Sigmoid colon (tissue), 4 donors: ENCODE measurements around the gene VAMP5.

Experiments
- CTCF ChIP-seq, 4 experiments: fragments of 450-650 bp in 3 of 4; fragments of 200-600 bp in 1 of 4; IDR thresholded peaks; one replicate each; pipeline ENCODE4 v1.5.1; 2016 to 2019; ENCODE audit warnings: antibody characterized with exemption in 4 of 4, mild to moderate bottlenecking in 3 of 4, moderate library complexity in 2 of 4
- POLR2A ChIP-seq, 2 donors: fragments of 450-650 bp; IDR thresholded peaks; one replicate each; pipeline ENCODE4 v1.6.1; 2016; ENCODE audit warnings: antibody characterized with exemption in 2 of 2, mild to moderate bottlenecking in 2 of 2, moderate library complexity in 2 of 2
- POLR2AphosphoS5 ChIP-seq, 4 donors: sonication (generic); formaldehyde crosslinking; IDR thresholded peaks; one replicate each; pipeline ENCODE4 v1.6.1; 2017; ENCODE audit warnings: antibody characterized with exemption in 4 of 4

- TF ChIP-seq CTCF (IDR thresholded peaks at IDR 0.05) (no peak), POLR2AphosphoS5 (IDR thresholded peaks at IDR 0.05) (no peak), POLR2A (IDR thresholded peaks at IDR 0.05) (no peak)
Observed at GRCh38 chr2:85598594-85599340, 14.5 kb downstream of the VAMP5 start.
